ENCODE data around the gene B3GNT9. TPM values are rescaled to one million over a fixed set of nuclear protein-coding genes. Genes with fewer than 3 reads are reported as not detected.
A peak's percentile ranks its signal among the peaks of the same experiment; 100 is the strongest.

B3GNT9 gene
- total RNA-seq, 1 experiment from 2014 or later, result 11.5 TPM

GRCh38 chr16:67109407-67110135 lies 41.2 kb downstream of the B3GNT9 start, which contains the start of gene PHAF1:
Gene PHAF1, plus strand, starts transcription at chr16:67109941. Its CDS starts 235 bp downstream, at chr16:67110176.
- H3K4me1 ChIP-seq (ENCODE audit: control insufficient read depth, insufficient read depth, low read length), result peaks cover 9% of the 10 kb centered on the region
- no peak for TF ChIP-seq REST (IDR thresholded peaks at IDR 0.05; ENCODE audit: insufficient read depth in 1 of 2, low read depth in 2 of 2, low read length in 1 of 2)
- peak; percentile 96 for TF ChIP-seq POLR2AphosphoS5 (IDR thresholded peaks at IDR 0.05; ENCODE audit: low read depth, low read length)
- TF ChIP-seq, protein P1, sequence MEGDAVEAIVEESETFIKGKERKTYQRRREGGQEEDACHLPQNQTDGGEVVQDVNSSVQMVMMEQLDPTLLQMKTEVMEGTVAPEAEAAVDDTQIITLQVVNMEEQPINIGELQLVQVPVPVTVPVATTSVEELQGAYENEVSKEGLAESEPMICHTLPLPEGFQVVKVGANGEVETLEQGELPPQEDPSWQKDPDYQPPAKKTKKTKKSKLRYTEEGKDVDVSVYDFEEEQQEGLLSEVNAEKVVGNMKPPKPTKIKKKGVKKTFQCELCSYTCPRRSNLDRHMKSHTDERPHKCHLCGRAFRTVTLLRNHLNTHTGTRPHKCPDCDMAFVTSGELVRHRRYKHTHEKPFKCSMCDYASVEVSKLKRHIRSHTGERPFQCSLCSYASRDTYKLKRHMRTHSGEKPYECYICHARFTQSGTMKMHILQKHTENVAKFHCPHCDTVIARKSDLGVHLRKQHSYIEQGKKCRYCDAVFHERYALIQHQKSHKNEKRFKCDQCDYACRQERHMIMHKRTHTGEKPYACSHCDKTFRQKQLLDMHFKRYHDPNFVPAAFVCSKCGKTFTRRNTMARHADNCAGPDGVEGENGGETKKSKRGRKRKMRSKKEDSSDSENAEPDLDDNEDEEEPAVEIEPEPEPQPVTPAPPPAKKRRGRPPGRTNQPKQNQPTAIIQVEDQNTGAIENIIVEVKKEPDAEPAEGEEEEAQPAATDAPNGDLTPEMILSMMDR (IDR thresholded peaks at IDR 0.05), result no peak
- TF ChIP-seq TCF7L2 (IDR thresholded peaks at IDR 0.05; ENCODE audit: low read depth, low read length), result no peak
- peak; percentile 52; the same call in 1 of the 2 replicates for TF ChIP-seq SIN3A (IDR thresholded peaks at IDR 0.05; ENCODE audit: borderline replicate concordance, insufficient read depth, low read depth, low read length)
- H3K9me3 ChIP-seq (ENCODE audit: control insufficient read depth, insufficient read depth, low read depth, low read length), result no peaks in the 10 kb centered on the region
- BruUV-seq (replicated peaks), result no TSS peak
- H3K27ac ChIP-seq (ENCODE audit: low read length), result peak within 1 kb of the TSS; percentile 90
- intact Hi-C loops (cut with micrococcal nuclease; ENCODE audit: unreplicated experiment) (loop anchor here (5.0 to 10.0 kb wide), 2 partner anchors 92 to 135 kb away; no protein-coding TSS in a partner anchor), in situ Hi-C loops (cut with HindIII; ENCODE audit: low pct_unique_long_range_greater_than_20kb, low sequenced_read_pairs) (no loop called here)
- H3K27me3 ChIP-seq (ENCODE audit: control insufficient read depth, insufficient read depth, low read length), result no peaks in the 10 kb centered on the region
- no peak for DNase-seq (ENCODE audit: low read depth, low spot score)
- no peaks in the 10 kb centered on the region; the same call in 1 of the 2 replicates for H3K36me3 ChIP-seq (ENCODE audit: control insufficient read depth, insufficient read depth, low read length)
- peak within 1 kb of the TSS; percentile 82 to 91 for H3K4me3 ChIP-seq (ENCODE audit: low read depth in 2 of 2, low read length in 2 of 2)
- CTCF ChIA-PET, result no interaction called here
- POLR2A ChIA-PET, result no interaction called here
- ATAC-seq, result peak; percentile 93

- DNase-seq (ENCODE audit: low read depth, low spot score) (no peak), ATAC-seq (no peak)
- TF ChIP-seq REST (IDR thresholded peaks at IDR 0.05; ENCODE audit: insufficient read depth in 1 of 2, low read depth in 2 of 2, low read length in 1 of 2), result no peak
- TF ChIP-seq SIN3A (IDR thresholded peaks at IDR 0.05; ENCODE audit: borderline replicate concordance, insufficient read depth, low read depth, low read length), result no peak
- TF ChIP-seq POLR2AphosphoS5 (IDR thresholded peaks at IDR 0.05; ENCODE audit: low read depth, low read length), result no peak
- intact Hi-C loops (cut with micrococcal nuclease; ENCODE audit: unreplicated experiment) (loop anchor here (5.0 to 10.0 kb wide), 2 partner anchors 92 to 134 kb away; no protein-coding TSS in a partner anchor), in situ Hi-C loops (cut with HindIII; ENCODE audit: low pct_unique_long_range_greater_than_20kb, low sequenced_read_pairs) (no loop called here)
- H3K4me3 ChIP-seq (ENCODE audit: low read depth in 2 of 2, low read length in 2 of 2), result peak overlapping the region; percentile 82 to 91
- ChIA-PET POLR2A (no interaction called here), CTCF (no interaction called here)
- no TSS peak for BruUV-seq (replicated peaks)
- H3K36me3 ChIP-seq (ENCODE audit: control insufficient read depth, insufficient read depth, low read length), result no peaks in the 10 kb centered on the region; the same call in 1 of the 2 replicates
- peaks cover 9% of the 10 kb centered on the region for H3K4me1 ChIP-seq (ENCODE audit: control insufficient read depth, insufficient read depth, low read length)
- H3K27me3 ChIP-seq (ENCODE audit: control insufficient read depth, insufficient read depth, low read length), result no peaks in the 10 kb centered on the region
- H3K27ac ChIP-seq (ENCODE audit: low read length), result peak overlapping the region; percentile 90
- H3K9me3 ChIP-seq (ENCODE audit: control insufficient read depth, insufficient read depth, low read depth, low read length), result no peaks in the 10 kb centered on the region
These were observed 41.8 kb downstream of the B3GNT9 start for GRCh38 chr16:67108931-67109406.

Measured in Panc1 (cell line).